ENCODE results near the gene LRP5. TPM values are rescaled to one million over a fixed set of nuclear protein-coding genes. Genes with fewer than 3 reads are reported as not detected.

Gene LRP5
- total RNA-seq, 1 experiment from 2014 or later = 55.2 TPM

DNA sequence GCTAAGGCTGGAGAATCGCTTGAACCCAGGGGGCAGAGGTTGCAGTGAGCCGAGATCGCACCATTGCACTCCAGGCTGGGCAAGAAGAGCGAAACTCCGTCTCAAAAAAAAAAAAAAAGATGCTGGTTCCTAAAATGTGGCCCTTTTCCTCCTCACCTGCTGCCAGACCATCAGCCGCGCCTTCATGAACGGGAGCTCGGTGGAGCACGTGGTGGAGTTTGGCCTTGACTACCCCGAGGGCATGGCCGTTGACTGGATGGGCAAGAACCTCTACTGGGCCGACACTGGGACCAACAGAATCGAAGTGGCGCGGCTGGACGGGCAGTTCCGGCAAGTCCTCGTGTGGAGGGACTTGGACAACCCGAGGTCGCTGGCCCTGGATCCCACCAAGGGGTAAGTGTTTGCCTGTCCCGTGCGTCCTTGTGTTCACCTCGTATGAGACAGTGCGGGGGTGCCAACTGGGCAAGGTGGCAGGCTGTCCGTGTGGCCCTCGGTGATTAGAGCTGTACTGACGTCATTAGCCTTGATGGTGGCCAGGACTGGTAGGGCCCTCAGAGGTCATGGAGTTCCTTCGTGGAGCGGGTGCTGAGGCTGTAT is 97.5 kb downstream of the LRP5 start:
- no peak overlapping the region for H2AFZ ChIP-seq (ENCODE audit: low read depth, low read length, poor library complexity, severe bottlenecking)
- no peaks in the 10 kb centered on the region for H3K27me3 ChIP-seq (ENCODE audit: insufficient read depth, low read length)
- H3K36me3 ChIP-seq (ENCODE audit: control insufficient read depth in 1 of 2, insufficient read depth in 2 of 2, low read length in 2 of 2) = peaks cover 16 to 24% of the 10 kb centered on the region in 2 experiments; a peak in 3 of 4 replicates
- H3K79me2 ChIP-seq (ENCODE audit: insufficient read depth, low read length) = no peaks in the 10 kb centered on the region
- no peak overlapping the region for H3K9ac ChIP-seq (ENCODE audit: low read length)
- no peak overlapping the region for H3K4me2 ChIP-seq (ENCODE audit: low read length)
- H4K20me1 ChIP-seq (ENCODE audit: insufficient read depth) = no peaks in the 10 kb centered on the region
- H3K27ac ChIP-seq (ENCODE audit: low read depth, low read length) = no peak overlapping the region
- DNase-seq (ENCODE audit: low read depth, low spot score) (no peak), ATAC-seq (no peak)
- POLR2A ChIA-PET = no interaction called here
- no peaks in the 10 kb centered on the region for H3K4me1 ChIP-seq (ENCODE audit: control insufficient read depth in 1 of 2, insufficient read depth in 2 of 2, low read length in 2 of 2)
- RAD21 ChIA-PET (ENCODE audit: low non-redundant PET in 1 of 2, low total read pairs in 2 of 2, uncharacterized antibody in 2 of 2, unreplicated experiment in 2 of 2) = no interaction called here
- no peaks in the 10 kb centered on the region for H3K9me2 ChIP-seq (ENCODE audit: insufficient read depth)
- CTCF ChIA-PET = no interaction called here
- no peak overlapping the region for H3K4me3 ChIP-seq (replicated peaks in 1 of 2; ENCODE audit: low read depth in 1 of 2, low read length in 2 of 2)
- TF ChIP-seq SRF (IDR thresholded peaks at IDR 0.05; ENCODE audit: low read depth) (no peak), POLR2A (IDR thresholded peaks at IDR 0.05; ENCODE audit: borderline replicate concordance, extremely low read depth, insufficient read depth, insufficient read length) (no peak), POLR2AphosphoS5 (IDR thresholded peaks at IDR 0.05; ENCODE audit: low read depth, low read length) (no peak), FOSL1 (IDR thresholded peaks at IDR 0.05; ENCODE audit: low read depth) (no peak), ZFX (IDR thresholded peaks at IDR 0.05) (no peak), SP1 (IDR thresholded peaks at IDR 0.05; ENCODE audit: low read depth) (no peak), CBX3 (IDR thresholded peaks at IDR 0.05; ENCODE audit: low read depth) (no peak), SIN3A (IDR thresholded peaks at IDR 0.05; ENCODE audit: low read depth) (no peak), RAD21 (IDR thresholded peaks at IDR 0.05; ENCODE audit: low read depth) (no peak), EGR1 (IDR thresholded peaks at IDR 0.05; ENCODE audit: low read depth) (no peak), EZH2phosphoT487 (IDR thresholded peaks at IDR 0.05; ENCODE audit: borderline replicate concordance) (no peak), EZH2 (IDR thresholded peaks at IDR 0.05) (no peak), ZNF274 (IDR thresholded peaks at IDR 0.05; ENCODE audit: low read depth, low read length) (no peak), ELF1 (IDR thresholded peaks at IDR 0.05; ENCODE audit: borderline replicate concordance, low read depth) (no peak), CEBPB (IDR thresholded peaks at IDR 0.05; ENCODE audit: low read depth) (no peak)
- TF ChIP-seq, protein P1, sequence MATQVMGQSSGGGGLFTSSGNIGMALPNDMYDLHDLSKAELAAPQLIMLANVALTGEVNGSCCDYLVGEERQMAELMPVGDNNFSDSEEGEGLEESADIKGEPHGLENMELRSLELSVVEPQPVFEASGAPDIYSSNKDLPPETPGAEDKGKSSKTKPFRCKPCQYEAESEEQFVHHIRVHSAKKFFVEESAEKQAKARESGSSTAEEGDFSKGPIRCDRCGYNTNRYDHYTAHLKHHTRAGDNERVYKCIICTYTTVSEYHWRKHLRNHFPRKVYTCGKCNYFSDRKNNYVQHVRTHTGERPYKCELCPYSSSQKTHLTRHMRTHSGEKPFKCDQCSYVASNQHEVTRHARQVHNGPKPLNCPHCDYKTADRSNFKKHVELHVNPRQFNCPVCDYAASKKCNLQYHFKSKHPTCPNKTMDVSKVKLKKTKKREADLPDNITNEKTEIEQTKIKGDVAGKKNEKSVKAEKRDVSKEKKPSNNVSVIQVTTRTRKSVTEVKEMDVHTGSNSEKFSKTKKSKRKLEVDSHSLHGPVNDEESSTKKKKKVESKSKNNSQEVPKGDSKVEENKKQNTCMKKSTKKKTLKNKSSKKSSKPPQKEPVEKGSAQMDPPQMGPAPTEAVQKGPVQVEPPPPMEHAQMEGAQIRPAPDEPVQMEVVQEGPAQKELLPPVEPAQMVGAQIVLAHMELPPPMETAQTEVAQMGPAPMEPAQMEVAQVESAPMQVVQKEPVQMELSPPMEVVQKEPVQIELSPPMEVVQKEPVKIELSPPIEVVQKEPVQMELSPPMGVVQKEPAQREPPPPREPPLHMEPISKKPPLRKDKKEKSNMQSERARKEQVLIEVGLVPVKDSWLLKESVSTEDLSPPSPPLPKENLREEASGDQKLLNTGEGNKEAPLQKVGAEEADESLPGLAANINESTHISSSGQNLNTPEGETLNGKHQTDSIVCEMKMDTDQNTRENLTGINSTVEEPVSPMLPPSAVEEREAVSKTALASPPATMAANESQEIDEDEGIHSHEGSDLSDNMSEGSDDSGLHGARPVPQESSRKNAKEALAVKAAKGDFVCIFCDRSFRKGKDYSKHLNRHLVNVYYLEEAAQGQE (IDR thresholded peaks at IDR 0.05; ENCODE audit: low read depth) = no peak
- TF ChIP-seq, protein P2, sequence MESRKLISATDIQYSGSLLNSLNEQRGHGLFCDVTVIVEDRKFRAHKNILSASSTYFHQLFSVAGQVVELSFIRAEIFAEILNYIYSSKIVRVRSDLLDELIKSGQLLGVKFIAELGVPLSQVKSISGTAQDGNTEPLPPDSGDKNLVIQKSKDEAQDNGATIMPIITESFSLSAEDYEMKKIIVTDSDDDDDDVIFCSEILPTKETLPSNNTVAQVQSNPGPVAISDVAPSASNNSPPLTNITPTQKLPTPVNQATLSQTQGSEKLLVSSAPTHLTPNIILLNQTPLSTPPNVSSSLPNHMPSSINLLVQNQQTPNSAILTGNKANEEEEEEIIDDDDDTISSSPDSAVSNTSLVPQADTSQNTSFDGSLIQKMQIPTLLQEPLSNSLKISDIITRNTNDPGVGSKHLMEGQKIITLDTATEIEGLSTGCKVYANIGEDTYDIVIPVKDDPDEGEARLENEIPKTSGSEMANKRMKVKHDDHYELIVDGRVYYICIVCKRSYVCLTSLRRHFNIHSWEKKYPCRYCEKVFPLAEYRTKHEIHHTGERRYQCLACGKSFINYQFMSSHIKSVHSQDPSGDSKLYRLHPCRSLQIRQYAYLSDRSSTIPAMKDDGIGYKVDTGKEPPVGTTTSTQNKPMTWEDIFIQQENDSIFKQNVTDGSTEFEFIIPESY (IDR thresholded peaks at IDR 0.05; ENCODE audit: extremely low read depth, insufficient replicate concordance, low read length) = no peak
- TF ChIP-seq, protein P3, sequence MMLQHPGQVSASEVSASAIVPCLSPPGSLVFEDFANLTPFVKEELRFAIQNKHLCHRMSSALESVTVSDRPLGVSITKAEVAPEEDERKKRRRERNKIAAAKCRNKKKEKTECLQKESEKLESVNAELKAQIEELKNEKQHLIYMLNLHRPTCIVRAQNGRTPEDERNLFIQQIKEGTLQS (IDR thresholded peaks at IDR 0.05) = no peak
- TF ChIP-seq, protein P4, sequence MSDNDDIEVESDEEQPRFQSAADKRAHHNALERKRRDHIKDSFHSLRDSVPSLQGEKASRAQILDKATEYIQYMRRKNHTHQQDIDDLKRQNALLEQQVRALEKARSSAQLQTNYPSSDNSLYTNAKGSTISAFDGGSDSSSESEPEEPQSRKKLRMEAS (IDR thresholded peaks at IDR 0.05) = no peak
- TF ChIP-seq, protein P5, sequence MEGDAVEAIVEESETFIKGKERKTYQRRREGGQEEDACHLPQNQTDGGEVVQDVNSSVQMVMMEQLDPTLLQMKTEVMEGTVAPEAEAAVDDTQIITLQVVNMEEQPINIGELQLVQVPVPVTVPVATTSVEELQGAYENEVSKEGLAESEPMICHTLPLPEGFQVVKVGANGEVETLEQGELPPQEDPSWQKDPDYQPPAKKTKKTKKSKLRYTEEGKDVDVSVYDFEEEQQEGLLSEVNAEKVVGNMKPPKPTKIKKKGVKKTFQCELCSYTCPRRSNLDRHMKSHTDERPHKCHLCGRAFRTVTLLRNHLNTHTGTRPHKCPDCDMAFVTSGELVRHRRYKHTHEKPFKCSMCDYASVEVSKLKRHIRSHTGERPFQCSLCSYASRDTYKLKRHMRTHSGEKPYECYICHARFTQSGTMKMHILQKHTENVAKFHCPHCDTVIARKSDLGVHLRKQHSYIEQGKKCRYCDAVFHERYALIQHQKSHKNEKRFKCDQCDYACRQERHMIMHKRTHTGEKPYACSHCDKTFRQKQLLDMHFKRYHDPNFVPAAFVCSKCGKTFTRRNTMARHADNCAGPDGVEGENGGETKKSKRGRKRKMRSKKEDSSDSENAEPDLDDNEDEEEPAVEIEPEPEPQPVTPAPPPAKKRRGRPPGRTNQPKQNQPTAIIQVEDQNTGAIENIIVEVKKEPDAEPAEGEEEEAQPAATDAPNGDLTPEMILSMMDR (IDR thresholded peaks at IDR 0.05 in 2 of 3, conservative IDR thresholded peaks at IDR 0.05 in 1 of 3; ENCODE audit: borderline replicate concordance in 1 of 3, insufficient read depth in 1 of 3, low read depth in 2 of 3, low read length in 2 of 3) = no peak
- no TSS peak for BruUV-seq (replicated peaks)
- H3K9me3 ChIP-seq (ENCODE audit: control insufficient read depth in 1 of 2, insufficient read depth in 1 of 2, low read depth in 1 of 2, low read length in 2 of 2) = no peaks in the 10 kb centered on the region
- intact Hi-C loops (cut with micrococcal nuclease) = no loop called here

Data from HCT116 (cell line).